Lower lobe of right lung (tissue), 2 donors: ENCODE data around the gene FURIN. TPM values are rescaled to one million over a fixed set of nuclear protein-coding genes. Genes with fewer than 3 reads are reported as not detected.

Source experiments
- ATAC-seq, 2 donors: fragments of 200-7000 bp; cut with Tn5 transposase; one replicate each; pipeline ENCODE4 v1.9.1; 2020 to 2022; ENCODE audit warnings: mild to moderate bottlenecking in 2 of 2, moderate library complexity in 2 of 2
- DNase-seq: peaks from one replicate; pipeline ENCODE4 v3.0.0-alpha.2; 2020
- H3K27ac ChIP-seq: fragments of 200-600 bp; one replicate; pipeline ENCODE4 v1.8.0; 2022
- H3K27me3 ChIP-seq: fragments of 200-600 bp; one replicate; pipeline ENCODE4 v1.8.0; 2022; ENCODE audit warnings: low read depth
- H3K36me3 ChIP-seq: fragments of 200-600 bp; one replicate; pipeline ENCODE4 v1.8.0; 2022; ENCODE audit warnings: mild to moderate bottlenecking
- H3K4me1 ChIP-seq: fragments of 200-600 bp; one replicate; pipeline ENCODE4 v1.8.0; 2022
- H3K4me3 ChIP-seq: fragments of 200-600 bp; one replicate; pipeline ENCODE4 v1.8.0; 2022; ENCODE audit warnings: mild to moderate bottlenecking
- H3K9me3 ChIP-seq: fragments of 200-600 bp; one replicate; pipeline ENCODE4 v1.8.0; 2022
- CTCF ChIP-seq: fragments of 200-600 bp; IDR thresholded peaks from one replicate; pipeline ENCODE4 v1.8.0; 2022; ENCODE audit warnings: antibody characterized with exemption, mild to moderate bottlenecking
- intact Hi-C: fragments of 100-400 bp; cut with DNase I; formaldehyde crosslinking; loops from one replicate; pipeline ENCODE4 v1.11.0; 2022
- total RNA-seq: library from RNA; stranded (reverse); fragmentation: NEBNext Ultra II Directional; extraction: Animal tissue kit (Norgen Biotek cat#: 25700); gene quantifications from one replicate; pipeline ENCODE4 v1.2.1, GENCODE V29; 2021
- donor health status: DM: no; HTN: yes; CAD: no; lungs with severe emphysema.

The FURIN gene
- total RNA-seq, 1 donor from 2014 or later = 86.5 TPM

DNA sequence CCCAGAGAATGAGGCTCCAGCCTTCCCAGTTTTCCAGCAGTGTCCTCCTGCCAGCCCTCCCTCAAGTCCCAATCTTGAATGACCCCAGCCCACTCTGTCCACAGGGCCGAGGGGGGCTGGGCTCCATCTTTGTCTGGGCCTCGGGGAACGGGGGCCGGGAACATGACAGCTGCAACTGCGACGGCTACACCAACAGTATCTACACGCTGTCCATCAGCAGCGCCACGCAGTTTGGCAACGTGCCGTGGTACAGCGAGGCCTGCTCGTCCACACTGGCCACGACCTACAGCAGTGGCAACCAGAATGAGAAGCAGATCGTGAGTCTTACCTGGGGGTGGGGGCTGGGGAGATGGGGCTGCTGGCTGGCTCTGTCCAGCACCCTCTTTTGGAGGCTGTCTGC, 10.3 kb downstream of the FURIN start:
- no peak for TF ChIP-seq CTCF
- Histone ChIP-seq H3K27me3 (no peaks in the 10 kb centered on the region), H3K4me1 (peaks cover 23% of the 10 kb centered on the region), H3K27ac (no peak overlapping the region), H3K4me3 (no peak overlapping the region), H3K36me3 (peaks cover 78% of the 10 kb centered on the region), H3K9me3 (no peaks in the 10 kb centered on the region)
- intact Hi-C loops = no loop called here
- DNase-seq (no peak), ATAC-seq (no peak)

DNA sequence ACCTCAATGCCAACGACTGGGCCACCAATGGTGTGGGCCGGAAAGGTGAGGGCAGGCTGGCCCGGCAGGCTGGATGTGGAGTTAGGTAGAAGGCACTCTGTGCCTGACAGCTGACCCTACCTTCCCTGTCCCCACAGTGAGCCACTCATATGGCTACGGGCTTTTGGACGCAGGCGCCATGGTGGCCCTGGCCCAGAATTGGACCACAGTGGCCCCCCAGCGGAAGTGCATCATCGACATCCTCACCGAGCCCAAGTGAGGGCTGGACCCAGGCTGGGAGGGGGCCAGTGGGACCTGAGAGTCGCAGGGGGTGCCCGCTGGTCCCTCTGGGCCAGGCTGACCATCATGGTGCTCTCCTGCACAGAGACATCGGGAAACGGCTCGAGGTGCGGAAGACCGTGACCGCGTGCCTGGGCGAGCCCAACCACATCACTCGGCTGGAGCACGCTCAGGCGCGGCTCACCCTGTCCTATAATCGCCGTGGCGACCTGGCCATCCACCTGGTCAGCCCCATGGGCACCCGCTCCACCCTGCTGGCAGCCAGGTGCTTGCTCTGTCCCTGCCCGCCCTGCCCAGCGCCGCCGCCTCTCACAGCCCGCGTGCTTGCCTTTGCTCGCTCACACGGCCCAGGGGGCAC, 11.5 kb downstream of the FURIN start:
- Histone ChIP-seq H3K36me3 (peaks cover 78% of the 10 kb centered on the region), H3K9me3 (no peaks in the 10 kb centered on the region), H3K4me1 (peaks cover 20% of the 10 kb centered on the region), H3K27me3 (no peaks in the 10 kb centered on the region), H3K4me3 (no peak overlapping the region), H3K27ac (no peak overlapping the region)
- DNase-seq (no peak), ATAC-seq (no peak)
- no peak for TF ChIP-seq CTCF
- intact Hi-C loops = no loop called here

DNA sequence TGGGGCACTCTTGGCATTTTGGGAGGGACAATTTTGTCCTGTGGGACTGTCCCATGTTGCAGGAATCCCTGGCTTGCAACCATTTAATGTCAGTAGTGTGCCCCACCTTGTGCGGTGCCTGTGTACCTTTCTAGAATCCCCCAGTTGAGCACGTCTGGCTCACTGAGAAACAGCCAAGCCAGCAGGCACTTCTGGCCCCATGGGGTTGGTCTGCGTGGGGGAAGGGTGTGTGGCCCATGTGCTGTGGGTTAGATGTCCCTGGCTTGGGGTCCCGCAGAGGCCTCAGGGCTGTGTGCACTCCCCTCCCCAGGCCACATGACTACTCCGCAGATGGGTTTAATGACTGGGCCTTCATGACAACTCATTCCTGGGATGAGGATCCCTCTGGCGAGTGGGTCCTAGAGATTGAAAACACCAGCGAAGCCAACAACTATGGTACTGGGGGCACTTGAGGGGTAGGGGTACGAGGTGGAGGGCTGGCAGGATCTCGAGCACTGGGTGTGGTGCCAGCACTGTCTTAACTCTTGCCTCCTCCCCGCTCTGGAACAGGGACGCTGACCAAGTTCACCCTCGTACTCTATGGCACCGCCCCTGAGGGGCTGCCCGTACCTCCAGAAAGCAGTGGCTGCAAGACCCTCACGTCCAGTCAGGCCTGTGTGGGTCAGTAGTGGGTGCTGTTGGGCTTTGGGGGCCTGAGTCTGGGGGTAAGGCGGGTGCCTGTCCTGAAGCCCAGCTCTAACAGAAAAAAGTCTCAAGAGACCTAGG, 12.2 kb downstream of the FURIN start:
- Histone ChIP-seq H3K4me3 (no peak overlapping the region), H3K9me3 (no peaks in the 10 kb centered on the region), H3K4me1 (peaks cover 23% of the 10 kb centered on the region), H3K36me3 (peaks cover 73% of the 10 kb centered on the region), H3K27me3 (no peaks in the 10 kb centered on the region), H3K27ac (no peak overlapping the region)
- intact Hi-C loops = no loop called here
- DNase-seq = no peak
- ATAC-seq = no peak
- no peak for TF ChIP-seq CTCF

DNA sequence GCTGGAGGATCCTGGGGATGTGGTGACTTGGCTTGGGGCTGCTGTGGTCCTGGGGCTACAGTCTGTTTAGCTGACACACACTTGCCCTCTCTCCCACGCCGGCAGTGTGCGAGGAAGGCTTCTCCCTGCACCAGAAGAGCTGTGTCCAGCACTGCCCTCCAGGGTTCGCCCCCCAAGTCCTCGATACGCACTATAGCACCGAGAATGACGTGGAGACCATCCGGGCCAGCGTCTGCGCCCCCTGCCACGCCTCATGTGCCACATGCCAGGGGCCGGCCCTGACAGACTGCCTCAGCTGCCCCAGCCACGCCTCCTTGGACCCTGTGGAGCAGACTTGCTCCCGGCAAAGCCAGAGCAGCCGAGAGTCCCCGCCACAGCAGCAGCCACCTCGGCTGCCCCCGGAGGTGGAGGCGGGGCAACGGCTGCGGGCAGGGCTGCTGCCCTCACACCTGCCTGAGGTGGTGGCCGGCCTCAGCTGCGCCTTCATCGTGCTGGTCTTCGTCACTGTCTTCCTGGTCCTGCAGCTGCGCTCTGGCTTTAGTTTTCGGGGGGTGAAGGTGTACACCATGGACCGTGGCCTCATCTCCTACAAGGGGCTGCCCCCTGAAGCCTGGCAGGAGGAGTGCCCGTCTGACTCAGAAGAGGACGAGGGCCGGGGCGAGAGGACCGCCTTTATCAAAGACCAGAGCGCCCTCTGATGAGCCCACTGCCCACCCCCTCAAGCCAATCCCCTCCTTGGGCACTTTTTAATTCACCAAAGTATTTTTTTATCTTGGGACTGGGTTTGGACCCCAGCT, 13.0 kb downstream of the FURIN start:
- peaks cover 32% of the 10 kb centered on the region for H3K4me1 ChIP-seq
- H3K27ac ChIP-seq = no peak overlapping the region
- no peaks in the 10 kb centered on the region for H3K27me3 ChIP-seq
- intact Hi-C loops = no loop called here
- peaks cover 64% of the 10 kb centered on the region for H3K36me3 ChIP-seq
- TF ChIP-seq CTCF = no peak
- ATAC-seq = no peak
- H3K9me3 ChIP-seq = no peaks in the 10 kb centered on the region
- DNase-seq = no peak
- H3K4me3 ChIP-seq = no peak overlapping the region

- DNase-seq = no peak
- intact Hi-C loops = no loop called here
- no peak for TF ChIP-seq CTCF
- Histone ChIP-seq H3K4me3 (no peak overlapping the region), H3K27ac (no peak overlapping the region), H3K27me3 (no peaks in the 10 kb centered on the region), H3K36me3 (peaks cover 63% of the 10 kb centered on the region), H3K9me3 (no peaks in the 10 kb centered on the region), H3K4me1 (peaks cover 38% of the 10 kb centered on the region)
- ATAC-seq = no peak
Observed at GRCh38 chr15:90881978-90882721, 13.8 kb downstream of the FURIN start.
